HG02759 (cell line): ENCODE results near the gene ETV1.
"Not testable (repeated sequence)": the region's sequence is repeated elsewhere in the genome, so short reads cannot be mapped to it uniquely, and the experiment has no call there.

Experiments used
- ATAC-seq: cut with Tn5 transposase; IDR thresholded peaks from one replicate; pipeline ENCODE4 v1.9.1; 2021; ENCODE audit warnings: mild to moderate bottlenecking, moderate library complexity; ENCODE audit not compliant: unreplicated experiment

The ETV1 gene

DNA sequence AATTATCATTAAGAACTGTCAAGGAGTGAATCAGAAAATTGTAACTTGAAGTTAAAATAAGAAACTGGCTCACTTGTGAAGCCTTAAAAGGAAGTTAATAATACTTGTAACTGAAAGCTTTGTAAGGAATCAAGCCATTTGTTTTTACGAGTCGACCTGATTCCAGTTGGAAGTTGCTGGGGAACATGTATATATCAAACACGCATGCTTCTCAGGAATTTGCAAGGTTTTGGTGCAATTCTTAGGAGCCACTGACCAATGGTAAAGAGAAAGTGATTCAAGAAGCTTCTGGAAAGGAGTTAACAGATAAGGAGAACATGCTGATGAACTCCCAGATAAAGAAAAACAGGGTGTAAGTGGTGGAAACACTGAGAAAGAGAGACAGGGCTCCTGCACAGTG, 56.4 kb downstream of the ETV1 start:
- ATAC-seq: no peak

DNA sequence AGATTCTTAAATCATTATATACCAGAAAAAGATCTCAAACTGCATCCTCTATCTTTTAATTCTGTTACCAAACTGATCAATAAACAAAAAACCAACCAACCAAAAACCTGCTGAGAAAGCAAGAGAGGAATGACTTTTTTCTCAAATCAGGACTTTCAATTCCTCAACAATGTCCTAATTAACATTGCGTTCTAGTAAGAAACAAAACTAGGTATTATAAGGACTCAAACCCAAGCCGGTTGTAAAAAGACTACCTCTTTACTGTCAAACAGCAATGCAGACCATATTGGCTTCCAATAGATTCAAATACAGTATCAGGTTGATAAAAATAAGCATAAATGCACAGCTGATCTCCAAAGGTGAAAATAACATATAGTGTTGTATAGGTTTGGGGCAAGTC, 57.3 kb downstream of the ETV1 start:
- ATAC-seq: no peak

DNA sequence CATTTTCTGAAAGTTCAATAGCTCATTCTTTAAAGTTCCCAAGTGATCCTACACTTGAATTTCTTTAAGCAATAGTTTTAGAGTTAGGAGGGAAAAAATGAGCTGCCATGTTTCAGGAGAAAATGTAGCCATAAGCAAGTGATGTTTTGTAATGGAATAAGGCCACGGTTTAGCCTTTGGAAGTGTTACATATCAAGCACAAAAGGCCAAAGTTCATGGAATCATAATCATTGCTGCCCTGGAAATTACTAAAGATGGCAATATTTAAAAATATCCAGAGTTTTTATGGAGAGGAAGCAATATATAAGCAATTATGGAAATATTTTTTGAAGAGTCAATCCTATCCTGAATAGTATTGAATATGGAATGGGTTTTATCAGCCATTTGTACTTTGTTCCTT, 68.4 kb downstream of the ETV1 start:
- no peak for ATAC-seq

DNA sequence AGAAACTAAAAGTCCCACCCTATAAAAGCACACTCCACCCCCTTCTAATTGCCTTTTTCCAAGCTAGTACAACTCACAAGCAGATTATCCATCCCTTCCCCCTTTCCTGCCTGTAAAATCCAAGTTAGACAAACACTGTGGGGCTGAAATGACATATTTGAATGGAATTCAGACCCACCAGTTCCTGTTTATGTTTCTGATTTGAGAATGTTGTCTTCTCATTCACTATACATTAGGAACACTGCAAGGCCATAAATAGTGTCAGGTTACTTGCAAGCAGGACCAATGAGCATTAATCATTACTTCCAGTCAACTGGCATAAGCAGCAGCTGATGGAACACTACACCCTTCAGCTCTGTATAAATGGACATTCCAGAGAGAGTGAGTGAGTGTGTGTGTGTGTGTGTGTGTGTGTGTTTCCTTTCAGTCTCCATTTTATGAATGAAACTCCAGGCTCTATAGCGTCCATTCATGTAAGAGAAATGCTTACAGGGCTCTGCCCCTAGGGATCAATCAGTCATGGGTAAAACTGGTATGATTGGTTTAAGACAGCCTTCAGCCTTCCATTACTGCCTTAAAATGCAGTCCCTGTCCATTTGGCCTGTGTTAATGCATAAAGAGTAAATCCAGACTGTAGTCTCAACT, 69.3 kb downstream of the ETV1 start:
- ATAC-seq: no peak

DNA sequence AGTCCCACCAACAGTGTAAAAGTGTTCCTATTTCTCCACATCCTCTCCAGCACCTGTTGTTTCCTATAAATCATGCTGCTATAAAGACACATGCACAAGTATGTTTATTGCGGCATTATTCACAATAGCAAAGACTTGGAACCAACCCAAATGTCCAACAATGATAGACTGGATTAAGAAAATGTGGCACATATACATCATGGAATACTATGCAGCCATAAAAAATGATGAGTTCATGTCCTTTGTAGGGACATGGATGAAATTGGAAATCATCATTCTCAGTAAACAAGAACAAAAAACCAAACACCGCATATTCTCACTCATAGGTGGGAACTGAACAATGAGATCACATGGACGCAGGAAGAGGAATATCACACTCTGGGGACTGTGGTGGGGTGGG, 71.1 kb downstream of the ETV1 start:
- ATAC-seq: not testable (repeated sequence)

DNA sequence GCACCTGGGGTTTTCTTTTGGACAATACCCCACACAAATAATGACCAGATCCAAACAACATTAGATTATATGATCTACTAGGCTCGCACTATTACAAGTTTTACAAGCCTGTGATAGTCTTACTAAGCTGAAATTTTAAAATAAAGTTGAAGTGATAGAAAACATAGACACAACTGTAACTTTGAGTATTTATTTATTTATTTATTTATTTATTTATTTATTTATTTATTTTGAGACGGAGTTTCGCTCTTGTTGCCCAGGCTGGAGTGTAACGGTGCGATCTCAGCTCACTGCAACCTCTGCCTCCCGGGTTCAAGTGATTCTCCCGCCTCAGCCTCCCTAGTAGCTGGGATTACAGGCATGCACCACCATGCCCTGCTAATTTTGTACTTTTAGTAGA, 72.4 kb downstream of the ETV1 start:
- not testable (repeated sequence) for ATAC-seq

DNA sequence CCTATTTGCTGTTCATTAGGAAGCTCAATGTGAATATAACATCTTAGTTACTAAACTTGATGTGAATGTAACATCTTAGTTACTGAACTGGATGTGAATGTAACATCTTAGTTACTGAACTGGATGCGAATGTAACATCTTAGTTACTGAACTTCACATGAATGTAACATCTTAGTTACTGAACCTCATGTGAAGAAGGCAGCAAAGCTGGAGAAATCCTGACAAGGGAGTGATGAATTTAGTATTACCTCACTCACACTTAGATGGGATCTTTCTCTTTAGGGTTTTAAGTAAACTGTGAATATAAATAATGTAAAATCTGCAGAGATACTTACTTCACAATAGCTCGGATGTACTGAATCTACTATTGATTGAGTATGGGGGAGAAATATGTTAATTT, 73.6 kb downstream of the ETV1 start:
- ATAC-seq: no peak

DNA sequence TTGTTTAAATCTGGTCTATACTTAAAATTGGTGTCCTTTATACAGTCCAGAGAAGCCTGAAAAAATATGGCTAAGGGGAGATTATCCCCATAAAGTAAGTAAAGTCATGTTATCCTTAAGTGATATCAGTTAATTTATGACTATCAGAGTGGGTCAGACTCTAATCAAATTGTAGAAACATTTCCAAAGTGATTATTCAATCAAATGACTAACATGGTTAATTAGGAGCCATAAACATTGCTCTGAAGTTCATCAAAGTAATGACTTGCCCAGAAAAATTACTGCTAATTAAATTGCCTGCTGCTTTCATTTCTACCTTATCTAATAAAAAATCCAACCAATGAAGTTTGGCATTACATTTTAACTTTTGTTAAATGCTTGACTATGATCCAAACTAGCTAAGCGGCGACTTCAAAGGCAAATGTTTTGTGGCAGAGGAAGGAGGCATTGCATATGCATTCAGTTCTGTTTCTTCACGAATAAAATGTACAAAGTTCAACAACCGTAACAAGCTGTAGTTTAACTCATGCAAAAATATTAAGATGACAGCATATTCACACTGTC, 76.7 kb downstream of the ETV1 start:
- no peak for ATAC-seq

DNA sequence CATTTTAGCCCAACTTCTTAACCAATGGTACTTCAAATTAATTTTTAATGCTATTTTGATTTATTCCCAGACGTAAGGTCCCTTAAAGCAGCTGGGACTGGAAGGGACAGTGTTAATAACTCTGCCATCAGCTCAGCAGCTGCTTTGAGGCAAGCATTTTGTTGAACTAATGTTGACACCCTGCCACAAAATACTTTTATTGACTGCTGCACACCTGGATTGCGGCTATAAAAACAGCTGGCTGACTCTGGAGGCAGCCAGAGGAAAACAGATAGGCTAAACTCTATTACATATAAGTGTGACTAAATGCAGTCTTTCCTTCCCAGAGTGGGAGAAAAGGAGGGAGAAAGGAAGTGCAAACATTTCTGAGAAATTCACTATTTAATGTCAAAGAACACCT, 77.6 kb downstream of the ETV1 start:
- ATAC-seq: no peak

DNA sequence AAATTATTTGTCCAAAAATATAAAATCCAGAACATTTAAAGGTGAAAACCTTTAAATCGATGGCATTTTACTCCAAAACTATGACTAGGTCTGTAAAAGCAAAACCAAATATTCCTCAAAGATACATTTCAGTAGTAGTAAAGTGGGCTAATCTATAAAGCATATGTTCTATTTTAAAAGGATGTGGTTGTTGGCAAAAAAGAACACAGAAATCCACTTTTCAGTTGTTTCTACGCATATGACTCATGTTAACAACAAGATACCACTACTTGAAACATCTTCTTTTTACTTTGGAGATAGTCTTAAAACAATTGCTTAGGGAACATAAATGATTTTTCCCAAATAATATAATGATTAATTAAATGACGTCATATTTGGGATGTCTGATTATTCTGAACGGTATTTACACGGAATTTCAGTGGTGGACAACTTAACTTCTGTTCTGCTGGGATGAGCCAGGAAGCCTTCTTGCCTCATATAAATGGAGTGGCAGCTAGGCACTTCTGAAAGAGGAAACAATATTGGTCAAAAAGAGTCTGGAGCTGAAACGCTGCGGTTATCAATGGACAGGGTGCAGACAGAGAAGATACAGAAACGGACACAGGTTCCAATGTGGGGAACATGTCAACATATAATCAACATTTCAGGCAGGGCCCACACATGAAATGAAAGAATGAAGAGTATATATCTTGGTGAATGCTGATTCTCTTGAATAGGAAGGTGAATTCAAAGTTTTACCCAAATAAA, 78.5 kb downstream of the ETV1 start:
- ATAC-seq: no peak

DNA sequence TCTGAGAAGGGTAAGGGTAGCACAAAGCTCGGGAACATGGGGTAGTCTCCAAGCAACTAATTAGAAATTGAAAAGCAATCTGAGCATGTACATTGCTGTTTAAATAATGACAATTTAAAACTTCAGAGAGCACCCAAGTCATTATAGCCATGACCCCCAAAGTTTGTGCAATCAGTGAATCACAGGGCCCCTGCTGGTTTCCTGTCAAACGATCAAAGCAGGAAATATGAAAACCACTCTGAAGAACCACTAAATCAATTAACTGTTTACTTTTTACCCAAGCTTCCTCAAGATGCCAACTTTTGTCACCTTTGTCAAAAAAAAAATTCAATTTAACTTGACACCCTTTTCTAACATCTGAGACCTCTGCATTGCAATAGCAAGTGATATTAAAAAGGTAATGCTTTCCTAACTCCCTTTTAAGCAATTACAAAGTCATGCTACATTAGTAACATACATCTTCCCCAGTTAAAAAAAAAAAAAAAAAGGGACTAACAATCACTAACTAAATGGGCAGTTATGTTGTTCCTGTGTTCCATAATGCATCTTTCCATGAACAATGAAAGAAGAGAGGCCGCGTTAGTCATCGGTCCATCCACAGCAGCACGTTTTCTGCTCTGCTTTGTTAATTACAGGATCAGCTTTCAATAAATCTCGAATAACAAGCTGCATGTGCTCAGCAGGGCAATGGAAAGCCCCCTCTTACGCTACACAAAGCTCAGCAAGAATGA, 80.6 kb downstream of the ETV1 start:
- no peak for ATAC-seq

DNA sequence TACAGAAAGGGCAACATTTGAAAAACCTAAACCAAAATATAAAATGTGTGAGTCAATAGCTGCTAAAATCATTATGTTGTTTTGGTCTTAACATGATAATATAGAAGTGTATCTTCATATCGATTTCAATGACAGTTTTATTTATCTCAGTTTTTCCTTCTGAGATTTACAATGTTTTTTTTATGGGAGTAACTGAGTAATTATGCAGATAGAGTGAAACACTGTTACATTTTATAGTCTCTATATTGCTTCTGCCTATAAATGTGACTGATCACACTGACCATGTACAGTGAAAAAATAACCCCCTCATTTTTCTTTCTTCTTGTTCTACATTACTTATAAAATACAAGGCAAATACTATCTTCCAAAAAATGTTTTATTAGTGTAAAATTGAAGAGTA, 81.6 kb downstream of the ETV1 start:
- ATAC-seq: no peak

DNA sequence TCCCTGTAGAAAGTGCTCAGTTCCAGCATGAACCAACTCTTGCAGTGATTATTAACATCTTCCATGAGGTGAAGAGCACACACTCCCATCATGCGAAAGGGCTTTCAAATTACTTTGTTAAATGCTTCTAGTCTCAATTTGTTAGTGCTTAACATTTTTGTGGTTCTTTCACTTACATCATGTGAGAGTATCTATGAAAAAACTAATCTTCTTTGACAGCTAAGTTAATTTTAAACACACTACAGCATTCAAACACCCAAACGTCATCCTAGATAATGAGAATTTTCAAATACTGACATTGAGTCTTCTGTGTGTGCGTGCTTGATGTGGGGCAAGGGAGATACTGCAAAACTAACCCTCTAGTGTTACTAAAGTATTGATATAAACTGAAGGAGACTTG, 84.8 kb downstream of the ETV1 start:
- no peak for ATAC-seq

DNA sequence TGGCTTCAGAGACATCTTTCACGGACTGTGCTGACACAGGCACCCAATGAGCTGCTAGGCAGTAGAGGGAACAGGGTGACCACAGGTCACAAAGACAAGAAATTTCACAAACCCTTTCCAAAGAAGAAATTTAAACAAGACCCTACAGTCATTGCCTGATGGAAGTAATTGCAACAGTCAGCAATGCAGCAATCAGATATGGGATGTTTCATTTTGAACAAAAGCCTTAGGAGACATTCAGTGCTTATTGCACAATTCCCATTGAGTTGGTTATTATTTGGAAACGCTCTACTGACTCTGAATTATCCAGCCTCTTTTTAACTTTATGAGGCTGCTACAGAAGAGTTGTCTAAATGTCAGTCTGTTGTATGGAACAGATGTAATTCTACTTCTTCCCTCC, 85.5 kb downstream of the ETV1 start:
- no peak for ATAC-seq

DNA sequence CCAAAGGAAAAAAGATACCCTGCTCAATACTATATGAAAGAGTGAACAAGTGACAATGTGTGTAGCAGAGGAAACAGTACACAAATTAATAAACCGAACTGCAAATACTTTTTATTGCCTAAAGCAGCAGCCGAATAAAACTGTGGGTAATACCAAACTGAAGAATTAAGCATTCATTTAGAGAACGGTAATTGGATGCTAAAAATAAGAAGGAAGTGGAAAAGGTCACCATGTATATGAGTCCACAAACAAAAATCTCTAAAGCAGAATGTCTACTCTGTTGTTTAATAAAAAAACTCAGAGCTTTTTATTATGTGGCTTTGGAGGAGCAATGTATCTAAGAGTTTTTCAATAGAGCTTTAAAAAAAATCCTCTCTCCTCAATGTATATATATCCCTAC, 87.9 kb downstream of the ETV1 start:
- no peak for ATAC-seq

DNA sequence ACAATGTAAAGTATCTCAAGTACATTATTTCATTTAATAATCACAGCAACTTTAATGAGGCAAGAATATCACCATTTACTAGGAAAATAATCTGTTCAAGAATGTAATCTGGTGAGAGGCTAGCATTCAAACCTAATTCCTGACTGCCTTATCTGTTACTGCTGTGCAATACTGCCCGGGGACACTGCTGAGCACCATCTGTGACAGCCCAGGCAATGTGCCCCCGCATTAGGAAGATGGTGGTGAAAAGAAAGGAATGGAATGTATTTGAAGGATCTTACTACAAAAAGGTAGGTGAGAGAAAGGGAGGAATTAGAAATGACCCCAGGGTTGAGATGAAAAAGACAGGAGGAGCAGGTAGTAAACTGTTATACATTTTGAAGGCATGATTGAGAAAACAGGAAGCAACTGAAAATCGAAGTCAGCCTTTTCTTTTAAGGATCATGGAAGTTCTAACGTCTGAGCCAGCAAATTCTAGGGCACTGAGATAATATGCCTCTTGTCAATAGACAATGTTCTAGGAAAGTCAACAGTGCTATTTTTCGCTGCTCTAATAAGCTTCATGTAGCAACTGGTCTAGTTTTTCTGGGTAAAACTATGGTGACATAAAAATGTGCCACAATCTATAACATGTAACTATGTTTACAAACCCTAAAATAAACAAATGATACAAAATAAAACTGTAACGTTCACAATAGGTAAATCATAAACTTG, 90.4 kb downstream of the ETV1 start:
- ATAC-seq: no peak

DNA sequence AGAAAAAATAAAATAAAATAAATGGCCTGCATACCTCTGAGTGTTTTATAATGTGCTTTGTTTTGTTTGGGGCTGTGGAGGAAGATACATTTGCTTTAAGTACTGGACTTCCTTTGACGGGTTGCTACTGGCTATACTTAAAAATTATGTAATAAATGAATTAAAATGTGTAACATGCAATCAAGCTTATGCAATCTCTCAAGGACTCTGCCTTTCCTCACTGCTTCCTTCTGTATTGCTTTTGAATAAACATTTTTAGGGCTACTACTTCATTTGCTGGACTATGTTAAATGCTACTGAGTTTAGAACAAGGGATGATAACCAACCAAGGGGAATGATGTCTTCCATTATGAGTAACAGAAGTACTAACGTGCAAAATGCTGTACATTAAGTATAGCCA, 91.6 kb downstream of the ETV1 start:
- ATAC-seq: no peak

DNA sequence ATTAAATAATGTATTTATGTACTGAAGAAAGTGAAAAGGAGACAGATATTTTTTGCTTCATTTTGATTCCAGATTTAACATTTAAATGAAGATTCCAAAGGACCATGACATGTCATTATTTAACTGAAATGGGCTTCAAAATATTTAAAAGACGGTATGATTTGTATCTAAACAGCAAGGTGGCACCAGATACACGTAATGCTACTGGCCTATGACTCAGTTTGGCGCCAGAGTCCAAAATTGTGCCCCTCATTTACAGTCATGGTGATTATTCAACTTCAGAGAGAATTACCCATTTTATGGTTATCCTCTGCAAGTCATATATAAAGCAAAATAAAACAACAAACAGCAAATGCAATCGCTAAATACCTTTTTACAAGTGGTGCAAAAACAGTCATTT, 94.5 kb downstream of the ETV1 start:
- no peak for ATAC-seq

DNA sequence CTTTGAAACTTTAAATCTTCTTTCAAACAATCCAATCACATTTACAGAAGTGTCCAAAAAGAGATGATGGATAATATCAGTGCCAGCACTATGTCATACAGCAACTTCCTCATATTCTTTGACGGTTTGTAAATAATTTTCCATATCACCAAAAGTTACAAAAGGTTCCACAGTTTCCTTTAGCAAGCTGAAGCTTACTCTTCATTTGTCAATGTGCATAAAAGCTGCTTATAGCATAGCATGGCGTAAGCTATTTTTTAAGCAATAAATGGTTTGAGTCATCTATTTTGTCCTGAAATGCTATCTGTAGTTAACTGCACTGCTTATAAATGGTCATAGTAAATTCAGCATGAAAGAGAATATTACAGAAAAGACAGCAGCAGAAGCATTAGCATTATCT, 95.1 kb downstream of the ETV1 start:
- ATAC-seq: no peak

DNA sequence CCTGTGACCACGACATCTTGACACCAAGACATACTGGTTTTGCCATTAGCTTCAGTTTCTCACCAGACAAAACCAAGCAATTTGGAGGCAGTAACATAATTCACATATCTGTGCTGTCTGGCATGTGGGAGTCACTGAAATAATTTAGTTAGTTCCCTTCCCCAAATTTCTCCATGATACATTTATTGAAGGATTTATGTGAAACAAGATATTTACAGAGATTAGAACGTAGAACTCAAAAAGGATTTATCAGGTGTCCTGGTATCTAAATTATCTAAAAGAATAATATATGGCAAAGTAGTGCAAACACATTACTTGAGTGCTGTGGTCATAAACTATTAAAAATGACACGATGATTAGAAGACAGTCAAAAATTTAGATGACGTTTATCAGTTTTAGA, 98.7 kb downstream of the ETV1 start:
- no peak for ATAC-seq

DNA sequence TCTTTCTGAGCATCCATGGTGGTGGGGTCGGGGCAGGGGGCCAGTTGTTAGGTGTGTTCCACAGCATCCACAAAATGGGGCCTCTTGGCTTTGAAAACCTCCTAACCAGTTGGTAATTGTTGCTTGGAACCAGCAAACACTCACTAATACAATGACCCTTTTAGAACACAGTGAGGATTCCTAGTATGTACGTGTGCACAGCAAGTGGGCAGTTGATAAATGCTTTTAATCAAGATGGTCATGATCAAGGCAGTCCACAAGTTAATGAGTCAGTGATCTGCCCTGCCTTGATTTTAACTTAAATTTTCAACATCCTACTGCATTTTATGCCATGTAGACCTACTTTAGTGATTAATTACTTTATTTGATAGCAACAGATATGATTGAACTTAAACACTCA, 103.1 kb downstream of the ETV1 start:
- no peak for ATAC-seq
